ENCODE data around the gene FAM219A. TPM values are rescaled to one million over a fixed set of nuclear protein-coding genes. Genes with fewer than 3 reads are reported as not detected.

Gene FAM219A
- total RNA-seq, 2 donors from 2014 or later = 14.4 to 16.5 TPM

DNA sequence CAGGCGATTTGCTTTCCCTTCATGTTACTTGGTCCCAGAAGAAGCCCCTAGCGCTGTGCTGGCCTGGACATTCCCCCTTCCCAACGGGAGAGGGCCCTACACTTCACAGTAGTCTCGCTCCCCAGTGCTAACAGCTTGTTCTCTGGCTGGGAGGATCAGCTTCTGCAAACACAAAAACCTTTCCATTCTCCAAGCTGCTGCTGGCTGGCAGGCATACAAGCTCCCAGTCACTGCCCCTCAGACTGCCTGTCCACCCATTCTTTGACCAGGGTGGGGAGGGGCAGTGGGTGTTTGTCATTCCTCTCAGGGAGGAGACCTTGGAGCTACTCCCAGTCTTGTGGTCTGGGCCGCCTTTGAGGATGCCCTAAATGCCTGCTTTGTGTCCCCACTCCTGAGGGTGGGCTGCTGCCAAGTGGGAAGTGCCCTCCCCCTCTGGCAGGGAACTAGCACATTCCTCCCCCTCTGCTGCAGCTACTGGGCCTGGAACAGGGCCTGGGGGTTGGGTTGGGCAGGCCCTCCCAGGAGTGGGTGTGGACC, 43.6 kb upstream of the FAM219A start:
- Histone ChIP-seq H3K36me3 (no peaks in the 10 kb centered on the region), H3K27me3 (replicated peaks; ENCODE audit: insufficient read depth) (no peaks in the 10 kb centered on the region), H3K9me3 (no peaks in the 10 kb centered on the region), H3K4me3 (no peak overlapping the region), H3K27ac (peak overlapping the region; percentile 62 to 76), H3K4me1 (replicated peaks) (peaks cover 20% of the 10 kb centered on the region)
- 7% methylated on average over 4 of the region's 5 CpGs for WGBS
- TF ChIP-seq POLR2AphosphoS5 (IDR thresholded peaks at IDR 0.05) (peak; percentile 93), POLR2A (IDR thresholded peaks at IDR 0.05) (no peak)
- TF ChIP-seq, protein P1, sequence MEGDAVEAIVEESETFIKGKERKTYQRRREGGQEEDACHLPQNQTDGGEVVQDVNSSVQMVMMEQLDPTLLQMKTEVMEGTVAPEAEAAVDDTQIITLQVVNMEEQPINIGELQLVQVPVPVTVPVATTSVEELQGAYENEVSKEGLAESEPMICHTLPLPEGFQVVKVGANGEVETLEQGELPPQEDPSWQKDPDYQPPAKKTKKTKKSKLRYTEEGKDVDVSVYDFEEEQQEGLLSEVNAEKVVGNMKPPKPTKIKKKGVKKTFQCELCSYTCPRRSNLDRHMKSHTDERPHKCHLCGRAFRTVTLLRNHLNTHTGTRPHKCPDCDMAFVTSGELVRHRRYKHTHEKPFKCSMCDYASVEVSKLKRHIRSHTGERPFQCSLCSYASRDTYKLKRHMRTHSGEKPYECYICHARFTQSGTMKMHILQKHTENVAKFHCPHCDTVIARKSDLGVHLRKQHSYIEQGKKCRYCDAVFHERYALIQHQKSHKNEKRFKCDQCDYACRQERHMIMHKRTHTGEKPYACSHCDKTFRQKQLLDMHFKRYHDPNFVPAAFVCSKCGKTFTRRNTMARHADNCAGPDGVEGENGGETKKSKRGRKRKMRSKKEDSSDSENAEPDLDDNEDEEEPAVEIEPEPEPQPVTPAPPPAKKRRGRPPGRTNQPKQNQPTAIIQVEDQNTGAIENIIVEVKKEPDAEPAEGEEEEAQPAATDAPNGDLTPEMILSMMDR (IDR thresholded peaks at IDR 0.05) = peak in 3 of 4 experiments; percentile 59 to 83 (median 67)
- peak; percentile 95 for DNase-seq (ENCODE audit: low spot score)
- intact Hi-C loops (cut with DNase I) = loop anchor here (2.0 to 5.0 kb wide), 4 partner anchors 21 to 99 kb away; partner anchors contain the start of gene ENHO

DNA sequence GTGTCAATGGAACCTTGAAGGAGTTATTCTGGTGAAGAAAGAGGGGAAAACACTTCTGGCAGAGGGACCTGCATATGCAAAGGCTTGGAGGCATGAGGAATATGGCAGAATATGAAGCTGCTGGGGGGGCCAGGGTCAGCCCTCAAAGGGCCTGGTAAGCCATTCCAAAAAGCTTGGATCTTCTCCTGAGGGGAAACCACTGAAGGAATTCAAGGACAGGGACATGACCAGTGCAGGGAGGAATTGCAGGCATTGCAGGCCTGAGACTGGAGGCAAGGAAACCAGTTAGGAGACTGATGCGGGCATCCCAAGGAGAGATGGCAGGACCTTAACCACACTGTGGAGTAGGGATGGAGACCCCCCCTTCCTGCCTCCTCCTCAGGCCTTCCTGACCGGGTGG, 43.0 kb upstream of the FAM219A start:
- 32% methylated on average over 2 of the region's 2 CpGs for WGBS
- DNase-seq (ENCODE audit: low spot score) = no peak
- H3K27ac ChIP-seq = peak overlapping the region; percentile 59 to 76
- H3K9me3 ChIP-seq = no peaks in the 10 kb centered on the region
- no peaks in the 10 kb centered on the region for H3K36me3 ChIP-seq
- H3K4me1 ChIP-seq (replicated peaks) = peaks cover 20% of the 10 kb centered on the region
- intact Hi-C loops (cut with DNase I) = loop anchor here (2.0 to 5.0 kb wide), 2 partner anchors 46 to 99 kb away; no protein-coding TSS in a partner anchor
- H3K4me3 ChIP-seq = no peak overlapping the region
- TF ChIP-seq POLR2A (IDR thresholded peaks at IDR 0.05) (no peak), POLR2AphosphoS5 (IDR thresholded peaks at IDR 0.05) (no peak)
- TF ChIP-seq, protein P1 (IDR thresholded peaks at IDR 0.05) = no peak
- no peaks in the 10 kb centered on the region for H3K27me3 ChIP-seq (replicated peaks; ENCODE audit: insufficient read depth)

GRCh38 chr9:34500623-34501267, 42.4 kb upstream of the FAM219A start:
- Histone ChIP-seq H3K36me3 (no peaks in the 10 kb centered on the region), H3K4me3 (no peak overlapping the region), H3K27ac (no peak overlapping the region), H3K27me3 (replicated peaks; ENCODE audit: insufficient read depth) (no peaks in the 10 kb centered on the region), H3K9me3 (no peaks in the 10 kb centered on the region), H3K4me1 (replicated peaks) (peaks cover 20% of the 10 kb centered on the region)
- TF ChIP-seq POLR2A (IDR thresholded peaks at IDR 0.05) (no peak), POLR2AphosphoS5 (IDR thresholded peaks at IDR 0.05) (peak; percentile 27)
- TF ChIP-seq, protein P1 (IDR thresholded peaks at IDR 0.05) = peak; percentile 86 to 96 (median 91)
- intact Hi-C loops (cut with DNase I) = loop anchor here (1.0 to 5.0 kb wide), 3 partner anchors 47 to 98 kb away; no protein-coding TSS in a partner anchor
- DNase-seq (ENCODE audit: low spot score) = peak; percentile 51
- WGBS = 3% methylated on average over 6 of the region's 6 CpGs

- no peak for DNase-seq (ENCODE audit: low spot score)
- H3K9me3 ChIP-seq = no peaks in the 10 kb centered on the region
- 86% methylated on average over 2 of the region's 2 CpGs for WGBS
- no peaks in the 10 kb centered on the region for H3K27me3 ChIP-seq (replicated peaks; ENCODE audit: insufficient read depth)
- TF ChIP-seq, protein P1 (IDR thresholded peaks at IDR 0.05) = no peak
- no peak for TF ChIP-seq POLR2A (IDR thresholded peaks at IDR 0.05)
- no peak for TF ChIP-seq POLR2AphosphoS5 (IDR thresholded peaks at IDR 0.05)
- no peaks in the 10 kb centered on the region for H3K36me3 ChIP-seq
- no peak overlapping the region for H3K27ac ChIP-seq
- intact Hi-C loops (cut with DNase I) = loop anchor here (10.0 kb wide), 1 partner anchor 164 kb away; no protein-coding TSS in a partner anchor
- H3K4me1 ChIP-seq (replicated peaks) = peaks cover 20% of the 10 kb centered on the region
- H3K4me3 ChIP-seq = no peak overlapping the region
Observed at GRCh38 chr9:34499076-34499475, 40.7 kb upstream of the FAM219A start.

All from prostate gland (tissue), 2 donors.